ENCODE data around the gene IFIT1. TPM values are rescaled to one million over a fixed set of nuclear protein-coding genes. Genes with fewer than 3 reads are reported as not detected.
"Not testable (repeated sequence)": the region's sequence is repeated elsewhere in the genome, so short reads cannot be mapped to it uniquely, and the experiment has no call there.

Gene IFIT1
- total RNA-seq = 42.4 TPM

DNA sequence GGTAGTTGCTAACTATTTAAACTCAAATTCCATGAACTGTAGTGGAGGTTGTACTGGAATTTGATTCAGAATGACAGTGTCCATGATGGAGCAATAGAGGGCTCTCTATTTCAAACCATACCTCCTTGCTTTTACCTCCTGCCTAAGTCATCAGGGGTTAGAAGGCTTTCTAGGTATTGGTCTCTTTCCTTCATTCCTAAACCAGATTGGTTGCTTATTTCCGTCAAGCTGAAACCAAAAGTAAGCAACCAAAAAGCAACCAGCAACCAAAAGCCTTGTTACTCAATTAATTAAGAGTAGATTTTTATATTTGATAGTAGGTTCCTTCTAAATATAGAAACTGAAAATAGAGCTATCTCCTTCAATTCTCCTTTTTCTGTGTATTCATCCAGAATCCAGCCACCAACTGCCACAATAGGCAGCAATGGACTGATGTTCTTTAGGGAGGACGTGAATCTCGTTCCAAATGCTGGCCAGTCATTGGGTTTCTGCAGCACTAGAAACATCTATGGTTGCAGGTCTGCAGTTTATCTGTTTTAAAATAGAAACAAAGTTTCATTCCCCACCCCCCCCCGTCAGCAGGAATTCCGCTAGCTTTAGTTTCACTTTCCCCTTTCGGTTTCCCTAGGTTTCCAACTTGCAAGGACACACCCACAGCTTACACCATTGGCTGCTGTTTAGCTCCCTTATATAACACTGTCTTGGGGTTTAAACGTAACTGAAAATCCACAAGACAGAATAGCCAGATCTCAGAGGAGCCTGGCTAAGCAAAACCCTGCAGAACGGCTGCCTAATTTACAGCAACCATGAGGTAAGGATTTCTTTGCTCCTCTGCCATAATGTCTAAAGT, at the start of gene IFIT1:
TSS of gene IFIT1 (plus strand) at position 717 of the 850 bp plus-strand sequence. CDS start at position 807, 90 bp downstream.
- peak; percentile 93 for DNase-seq

DNA sequence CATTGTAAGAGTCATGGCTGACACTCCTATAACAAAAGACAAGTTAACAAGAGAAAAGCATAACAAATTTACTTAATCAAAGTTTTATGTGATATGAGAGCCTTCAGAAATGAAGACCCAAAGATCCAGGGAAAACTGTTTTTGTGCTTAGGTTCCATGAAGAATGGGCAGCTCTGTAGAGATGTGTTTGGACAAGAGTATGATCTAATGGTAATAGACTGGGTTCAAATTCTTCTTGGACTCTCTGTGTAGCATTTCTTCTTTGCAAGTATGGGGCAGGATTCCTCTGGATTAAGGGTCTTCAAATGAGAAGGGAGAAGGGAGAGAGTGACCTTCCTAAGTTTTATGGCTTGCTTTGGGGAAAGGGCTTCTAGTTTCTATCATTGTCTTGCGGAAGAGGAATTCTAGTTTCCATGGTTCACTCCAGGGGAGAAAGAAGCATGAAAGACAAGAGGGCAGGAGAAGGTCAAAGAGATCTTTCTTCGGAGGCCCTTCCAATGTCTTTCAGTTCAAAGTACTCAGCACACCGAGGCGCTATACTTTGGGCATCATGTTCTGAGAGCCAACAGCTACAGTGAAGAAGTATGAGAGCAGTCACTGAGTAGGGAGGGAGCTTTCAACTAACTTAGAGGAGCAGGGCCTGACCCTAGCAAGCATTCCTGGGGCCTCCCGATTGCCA, 49.2 kb upstream of the IFIT1 start:
- DNase-seq = no peak

DNA sequence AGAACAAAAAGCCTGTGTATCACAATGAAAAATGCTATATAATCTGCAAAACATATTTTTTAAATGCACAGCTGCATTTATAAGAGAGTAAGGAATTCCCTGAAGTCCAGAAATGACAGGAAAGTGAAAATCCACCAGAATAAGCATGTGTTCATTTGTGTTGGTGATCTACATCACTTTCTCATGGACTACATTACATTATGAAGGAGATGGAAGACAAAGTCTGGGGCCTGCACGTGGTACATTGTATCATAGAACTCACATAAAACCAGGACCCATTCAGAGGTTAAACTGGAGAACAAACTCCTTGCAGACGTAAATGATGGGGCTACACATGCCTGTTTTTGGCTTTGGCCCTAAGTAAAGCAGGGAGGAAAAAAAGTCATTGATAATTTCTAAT, 48.3 kb upstream of the IFIT1 start:
- no peak for DNase-seq

DNA sequence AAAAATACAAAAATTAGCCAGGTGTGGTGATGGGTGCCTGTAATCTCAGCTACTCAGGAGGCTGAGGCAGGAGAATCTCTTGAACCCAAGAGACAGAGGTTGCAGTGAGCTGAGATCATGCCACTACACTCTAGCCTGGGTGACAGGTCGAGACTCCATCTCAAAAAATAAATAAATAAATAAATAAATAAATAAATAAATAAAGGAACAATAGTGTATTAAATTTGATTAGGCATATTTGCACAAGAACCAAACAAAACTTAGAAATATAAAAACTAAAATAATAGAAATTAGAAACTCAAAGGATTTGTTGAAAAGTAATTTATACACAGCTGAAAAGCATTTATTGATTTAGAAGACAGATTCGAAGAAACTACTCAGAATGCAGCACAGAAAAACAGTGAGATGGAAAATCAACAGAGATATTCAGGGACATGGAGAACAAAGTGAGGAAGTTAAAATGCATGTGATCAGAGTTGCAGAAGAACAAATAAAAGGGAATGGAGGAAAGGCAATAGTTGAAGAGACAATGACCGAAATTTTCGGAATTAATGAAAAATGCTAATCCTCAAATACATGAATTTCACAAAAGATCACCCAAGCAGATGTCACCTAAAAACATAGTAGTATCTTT, 46.9 kb upstream of the IFIT1 start:
- DNase-seq = no peak

- peak; percentile 34 for DNase-seq
Observed at GRCh38 chr10:89346405-89347254, 45.8 kb upstream of the IFIT1 start.

DNA sequence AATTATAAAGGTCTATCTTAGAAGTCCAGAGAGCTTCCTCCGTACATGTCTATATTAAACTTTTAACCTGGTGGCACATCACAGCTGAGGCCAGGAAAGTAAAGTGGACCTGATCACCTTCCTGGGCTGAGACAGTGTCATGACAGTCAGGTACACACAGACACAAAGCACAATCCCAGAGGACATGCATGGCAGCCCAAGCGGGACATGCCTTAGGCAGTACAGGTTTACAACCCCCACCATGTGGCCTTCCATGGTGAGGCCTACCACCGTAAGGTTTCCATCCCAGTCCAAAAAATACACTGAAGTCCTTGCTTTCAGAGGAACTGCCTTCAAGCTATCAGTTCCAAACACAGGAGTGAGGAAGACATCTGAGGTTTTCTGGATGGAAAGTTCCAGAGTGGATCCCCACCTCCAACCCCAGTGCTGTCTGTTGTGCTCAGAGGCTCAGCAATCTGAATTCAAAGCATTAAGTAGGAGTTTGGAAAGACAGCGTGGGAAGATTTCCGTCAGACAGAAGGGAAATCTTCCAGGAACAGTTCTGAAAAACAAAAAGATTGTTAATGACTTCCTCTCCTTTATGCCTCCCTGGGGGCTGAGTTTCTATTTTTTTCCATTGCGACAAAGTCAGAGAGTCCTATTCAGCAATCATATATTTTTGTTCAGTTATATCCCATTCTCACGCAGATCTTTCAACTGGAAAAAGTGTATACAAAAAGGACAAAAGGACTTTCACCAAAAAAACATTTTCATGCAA, 44.5 kb upstream of the IFIT1 start:
- no peak for DNase-seq

GRCh38 chr10:89348481-89348880, 43.9 kb upstream of the IFIT1 start:
- DNase-seq = no peak

DNA sequence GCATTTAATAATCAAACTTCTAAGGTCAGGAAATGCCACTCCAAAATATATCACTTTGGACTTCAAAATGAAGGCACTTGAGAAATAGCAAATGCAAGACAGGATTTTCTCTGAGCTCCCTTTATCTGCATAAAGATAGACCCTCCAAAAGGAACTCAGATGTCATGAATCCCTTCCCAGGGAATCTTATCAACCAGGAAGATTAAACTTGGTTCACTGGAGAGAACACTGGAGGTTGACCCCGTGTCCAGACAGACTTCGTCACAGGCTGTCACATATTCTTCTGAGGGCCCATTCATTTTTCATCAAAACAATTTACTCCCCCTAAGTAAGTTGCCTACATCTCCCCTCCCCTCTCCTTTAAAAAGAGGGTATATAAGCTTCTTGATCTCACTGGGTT, 43.4 kb upstream of the IFIT1 start:
- DNase-seq = no peak

- not testable (repeated sequence) for DNase-seq
Observed at GRCh38 chr10:89350631-89351315, 41.6 kb upstream of the IFIT1 start.

- DNase-seq = no peak
Observed at GRCh38 chr10:89351412-89351779, 41.0 kb upstream of the IFIT1 start.

DNA sequence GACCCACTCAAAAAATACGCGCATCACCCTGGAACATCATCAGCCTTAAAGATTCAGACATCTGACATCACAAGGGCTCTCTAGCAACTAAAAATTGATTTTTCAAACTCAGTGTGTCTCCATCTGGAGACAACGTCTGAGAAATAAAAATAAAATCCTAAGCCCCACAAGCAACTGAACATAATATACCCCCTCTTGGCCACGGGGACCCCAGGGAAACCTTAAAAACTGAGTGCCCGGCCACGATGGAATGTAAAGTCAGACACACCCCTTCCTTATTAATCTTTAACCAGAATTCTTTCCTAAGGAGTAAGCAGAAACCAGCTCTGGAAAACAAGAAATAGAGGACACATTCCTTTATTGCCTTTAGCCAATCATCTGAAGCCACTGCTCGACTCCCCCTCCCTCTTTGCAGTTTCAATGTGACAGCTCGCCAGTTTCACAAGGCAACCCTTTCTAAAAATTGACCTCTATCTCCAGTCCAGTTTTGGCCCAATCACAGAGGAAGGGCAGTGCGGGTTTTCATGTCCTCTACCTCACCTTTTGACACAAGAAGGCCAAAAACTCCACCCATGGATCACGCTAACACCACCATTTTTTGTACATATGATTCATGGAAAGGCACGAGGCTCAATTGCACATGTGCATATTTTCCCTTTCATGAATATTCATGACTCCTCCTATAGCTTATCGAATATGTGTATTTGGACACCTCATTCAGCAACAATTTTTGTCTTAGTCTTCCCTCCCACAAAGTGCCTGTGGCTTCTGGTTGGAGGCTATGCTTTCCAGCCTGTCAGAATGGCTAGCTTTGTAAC, 40.4 kb upstream of the IFIT1 start:
- DNase-seq = peak; percentile 42

DNA sequence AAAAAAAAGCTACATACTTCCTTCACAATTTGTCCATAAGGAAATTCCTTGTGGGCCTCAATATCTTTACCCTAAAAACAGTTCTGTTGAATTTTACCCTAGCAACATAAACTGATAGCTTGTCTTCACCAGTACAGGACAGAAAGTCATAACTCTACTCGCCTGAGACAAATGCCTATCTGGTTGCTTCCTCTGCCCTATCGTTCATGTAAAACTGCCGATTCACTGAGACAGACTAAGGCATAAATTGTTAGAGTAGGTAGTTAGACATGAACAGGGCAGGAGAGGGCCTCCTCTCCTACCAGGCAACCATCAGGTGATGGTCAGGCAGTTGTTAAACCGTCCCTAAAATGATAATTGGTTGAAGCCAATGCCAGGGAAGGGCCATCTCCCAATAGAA, 39.6 kb upstream of the IFIT1 start:
- no peak for DNase-seq

- DNase-seq = no peak
Observed at GRCh38 chr10:89355394-89355931, 37.0 kb upstream of the IFIT1 start.

GRCh38 chr10:89357096-89357495, 35.3 kb upstream of the IFIT1 start:
- DNase-seq = no peak

GRCh38 chr10:89357975-89358374, 34.4 kb upstream of the IFIT1 start:
- DNase-seq = no peak

DNA sequence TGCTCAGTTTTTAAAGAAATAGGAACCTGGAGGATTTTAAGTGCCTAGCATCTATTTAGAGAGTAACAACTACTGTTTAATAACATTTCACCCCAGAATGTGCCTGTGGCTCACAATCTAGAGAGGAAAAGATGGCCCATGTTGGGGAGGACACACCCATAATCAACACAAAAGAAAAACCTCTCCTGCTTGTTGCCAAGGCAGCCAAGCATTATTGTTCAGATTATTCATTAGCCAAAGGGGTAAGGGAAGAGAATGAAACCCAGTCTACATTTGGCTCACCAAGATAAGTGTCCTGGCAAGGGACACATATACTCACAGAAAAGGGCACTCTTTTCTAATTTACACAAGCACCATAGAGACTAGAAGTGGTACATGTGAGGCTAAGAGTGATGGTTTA, 32.3 kb upstream of the IFIT1 start:
- no peak for DNase-seq

- no peak for DNase-seq
Observed at GRCh38 chr10:89362929-89363328, 29.5 kb upstream of the IFIT1 start.

DNA sequence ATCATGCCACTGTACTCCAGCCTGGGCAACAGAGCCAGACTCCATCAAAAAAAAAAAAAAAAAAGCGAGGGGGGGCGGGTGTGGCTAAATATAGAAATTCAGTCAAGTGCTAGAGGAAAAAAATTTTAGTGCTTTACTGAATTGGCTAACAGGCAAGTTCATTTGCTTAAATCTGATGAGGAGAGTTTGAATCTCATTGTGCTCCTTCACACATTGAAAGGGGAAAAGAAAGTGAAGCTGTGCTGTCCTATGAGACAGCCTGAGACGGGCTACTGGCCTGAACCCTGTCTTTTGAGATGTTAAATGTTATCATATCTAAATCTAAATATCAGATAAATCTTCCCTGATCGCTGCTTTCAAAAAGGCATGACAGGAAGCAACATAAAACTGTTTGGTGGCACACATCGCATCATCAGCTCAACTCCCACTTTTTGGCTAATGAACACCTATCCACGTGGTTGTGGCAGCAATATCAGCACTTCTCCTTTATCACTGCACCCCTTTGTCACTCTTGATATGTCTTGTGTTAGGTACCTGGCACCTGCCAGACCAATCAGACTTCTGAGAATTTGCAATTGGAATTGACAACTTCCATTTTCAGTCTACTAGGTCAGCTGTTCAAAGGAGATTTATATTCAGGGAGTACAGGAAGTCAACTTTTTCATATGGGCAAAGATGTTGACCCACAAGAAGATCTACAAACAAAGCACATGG, 28.5 kb upstream of the IFIT1 start:
- DNase-seq = no peak

DNA sequence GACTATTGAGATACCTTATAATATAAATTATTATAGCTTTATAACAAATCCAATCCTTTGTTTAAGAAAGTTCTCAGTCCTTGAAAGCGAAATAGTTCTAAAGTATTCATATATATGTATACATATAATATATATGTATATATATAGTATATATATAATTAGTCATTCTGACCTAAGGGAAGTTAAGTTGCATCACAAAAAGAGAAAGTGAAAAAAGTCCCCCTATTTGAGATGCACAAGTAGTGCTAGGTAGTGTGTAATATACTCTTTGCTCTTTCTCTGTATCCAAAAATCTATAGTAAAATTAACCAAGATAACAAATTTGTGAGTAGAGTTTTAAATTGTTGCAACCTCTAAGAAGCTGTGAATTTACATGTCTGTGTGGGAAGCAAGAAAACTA, 27.9 kb upstream of the IFIT1 start:
- no peak for DNase-seq
